ENCODE data around the gene SYT9. TPM values are rescaled to one million over a fixed set of nuclear protein-coding genes. Genes with fewer than 3 reads are reported as not detected.

Gene SYT9
- 1.1 and 2.6 TPM in 2 replicates for total RNA-seq

GRCh38 chr11:7251836-7252682 is at the start of gene SYT9:
Gene SYT9 (plus strand): TSS chr11:7251904. CDS start chr11:7252187, 283 bp downstream.

GRCh38 chr11:7485186-7486097 is 233.7 kb downstream of the SYT9 start, which contains the start of gene OLFML1:
Gene OLFML1 (plus strand): TSS chr11:7485506. CDS start chr11:7485876, 370 bp downstream.

GRCh38 chr11:7513234-7514098 is 261.8 kb downstream of the SYT9 start, which contains the start of gene PPFIBP2:
Gene PPFIBP2 (plus strand): TSS chr11:7513999. CDS start chr11:7549476, 35,477 bp downstream.

Small RNA genes within 50 kb of the gene (small RNA-seq; reads per million reads assigned to genes)
- gene MIR302E, result not detected

Other genes starting within 250 kb of the SYT9 start
- 0.76 and 0.98 TPM in 2 replicates for gene ZNF214, start 231.6 kb upstream of the SYT9 start, total RNA-seq
- 0.10 and 0.65 TPM in 2 replicates for gene NLRP14, start 231.4 kb upstream of the SYT9 start, total RNA-seq
- gene RBMXL2, start 162.9 kb upstream of the SYT9 start, total RNA-seq, result 0.33 TPM in 1 of 2 replicates, not detected in the other
- not detected in 2 replicates for gene OLFML1, start 233.6 kb downstream of the SYT9 start, total RNA-seq

Data from vein endothelial cell (primary cell).